Osteocyte (in vitro differentiated cells): Measurements from ENCODE around the gene BSPRY. TPM values are rescaled to one million over a fixed set of nuclear protein-coding genes. Genes with fewer than 3 reads are reported as not detected.
A peak's percentile ranks its signal among the peaks of the same experiment; 100 is the strongest.

Source experiments
- DNase-seq: peaks from one replicate; pipeline ENCODE4 v3.0.0; 2021; ENCODE audit warnings: mixed read lengths; ENCODE audit not compliant: unreplicated experiment; ENCODE audit errors: extremely low spot score
- H3K27ac Mint-ChIP-seq: one replicate; pipeline ENCODE4 v1.8.0; 2021; ENCODE audit warnings: mild to moderate bottlenecking, mixed read lengths; ENCODE audit not compliant: unreplicated experiment
- H3K27me3 Mint-ChIP-seq: one replicate; pipeline ENCODE4 v1.8.0; 2021; ENCODE audit warnings: mixed read lengths; ENCODE audit not compliant: unreplicated experiment
- H3K36me3 Mint-ChIP-seq: one replicate; pipeline ENCODE4 v1.8.0; 2021; ENCODE audit warnings: mixed read lengths; ENCODE audit not compliant: unreplicated experiment
- H3K4me1 Mint-ChIP-seq: one replicate; pipeline ENCODE4 v1.8.0; 2021; ENCODE audit warnings: mixed read lengths; ENCODE audit not compliant: unreplicated experiment
- H3K4me3 Mint-ChIP-seq: one replicate; pipeline ENCODE4 v1.8.0; 2021; ENCODE audit warnings: mild to moderate bottlenecking, moderate library complexity, mixed read lengths; ENCODE audit not compliant: unreplicated experiment
- H3K9me3 Mint-ChIP-seq: one replicate; pipeline ENCODE4 v1.8.0; 2021; ENCODE audit warnings: mixed read lengths; ENCODE audit not compliant: unreplicated experiment
- total RNA-seq: library from RNA; stranded (reverse); gene quantifications from 2 replicates; pipeline ENCODE4 v1.2.1, GENCODE V29; 2021
- TF ChIP-seq, protein P1 (sequence below): fragments of 200-600 bp; sonication (generic); IDR thresholded peaks from 2 replicates; pipeline ENCODE4 v1.5.0; 2021; ENCODE audit warnings: antibody characterized with exemption, mild to moderate bottlenecking, moderate library complexity

Gene BSPRY
- total RNA-seq, 1 donor from 2014 or later, result not detected

DNA sequence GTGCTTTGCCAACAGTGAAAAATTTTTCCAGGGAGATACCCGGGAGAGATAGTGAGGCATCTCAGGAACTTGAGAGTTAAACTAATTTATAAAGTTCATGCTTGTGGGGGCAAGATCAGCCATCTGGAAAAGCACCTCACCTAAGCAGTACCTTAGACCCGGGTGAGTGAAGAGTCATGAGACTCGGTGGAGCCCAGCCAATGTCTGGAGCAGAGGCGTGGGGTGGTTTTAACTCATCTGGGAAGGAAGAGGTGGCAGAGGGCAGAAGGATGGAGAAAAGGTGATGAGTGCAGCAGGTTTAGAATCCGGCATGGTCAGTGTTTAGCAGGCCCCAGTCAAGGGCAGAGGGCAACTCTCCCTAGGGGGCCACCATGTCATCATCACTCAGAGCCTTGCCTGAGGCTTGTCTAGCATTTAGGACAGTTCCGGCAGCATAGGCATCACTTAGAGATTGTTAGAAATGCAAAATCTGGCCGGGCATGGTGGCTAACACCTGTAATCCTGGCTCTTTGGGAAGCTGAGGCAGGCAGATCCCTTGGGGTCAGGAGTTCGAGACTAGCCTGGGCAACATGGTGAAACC, 41.9 kb upstream of the BSPRY start:
- DNase-seq, result no peak
- TF ChIP-seq, protein P1, sequence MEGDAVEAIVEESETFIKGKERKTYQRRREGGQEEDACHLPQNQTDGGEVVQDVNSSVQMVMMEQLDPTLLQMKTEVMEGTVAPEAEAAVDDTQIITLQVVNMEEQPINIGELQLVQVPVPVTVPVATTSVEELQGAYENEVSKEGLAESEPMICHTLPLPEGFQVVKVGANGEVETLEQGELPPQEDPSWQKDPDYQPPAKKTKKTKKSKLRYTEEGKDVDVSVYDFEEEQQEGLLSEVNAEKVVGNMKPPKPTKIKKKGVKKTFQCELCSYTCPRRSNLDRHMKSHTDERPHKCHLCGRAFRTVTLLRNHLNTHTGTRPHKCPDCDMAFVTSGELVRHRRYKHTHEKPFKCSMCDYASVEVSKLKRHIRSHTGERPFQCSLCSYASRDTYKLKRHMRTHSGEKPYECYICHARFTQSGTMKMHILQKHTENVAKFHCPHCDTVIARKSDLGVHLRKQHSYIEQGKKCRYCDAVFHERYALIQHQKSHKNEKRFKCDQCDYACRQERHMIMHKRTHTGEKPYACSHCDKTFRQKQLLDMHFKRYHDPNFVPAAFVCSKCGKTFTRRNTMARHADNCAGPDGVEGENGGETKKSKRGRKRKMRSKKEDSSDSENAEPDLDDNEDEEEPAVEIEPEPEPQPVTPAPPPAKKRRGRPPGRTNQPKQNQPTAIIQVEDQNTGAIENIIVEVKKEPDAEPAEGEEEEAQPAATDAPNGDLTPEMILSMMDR, result no peak
- Mint-ChIP-seq H3K4me1 (no peaks in the 10 kb centered on the region), H3K36me3 (no peaks in the 10 kb centered on the region), H3K9me3 (no peaks in the 10 kb centered on the region), H3K27ac (no peak overlapping the region), H3K4me3 (no peak overlapping the region), H3K27me3 (peaks cover 14% of the 10 kb centered on the region)

DNA sequence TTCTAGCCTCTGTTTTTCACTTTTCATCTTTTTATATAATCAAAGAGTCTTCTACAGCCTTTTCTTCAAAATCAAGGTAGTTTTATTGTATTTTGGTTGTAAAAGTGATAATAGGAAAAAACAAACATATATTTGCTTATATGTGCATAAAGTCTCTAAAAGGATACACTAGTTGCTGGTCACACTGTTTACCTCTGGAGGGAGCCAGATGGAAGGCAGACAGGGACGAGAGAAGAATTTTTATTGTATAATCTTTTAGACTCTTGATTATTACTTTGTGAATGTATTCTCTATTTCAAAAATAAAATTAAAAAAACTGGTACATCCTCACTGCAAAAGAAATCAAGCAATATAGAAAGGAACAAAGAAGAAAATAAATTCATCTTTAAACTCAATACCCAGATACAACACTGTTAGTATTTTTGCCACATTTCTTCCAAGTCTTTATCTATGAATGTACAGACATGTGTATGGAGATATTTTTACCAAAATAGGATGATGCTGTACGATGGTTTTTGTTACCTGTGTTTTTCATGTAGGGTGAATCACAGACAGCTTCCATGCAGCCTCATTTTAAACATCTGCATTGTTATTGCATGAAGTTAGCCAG, 40.0 kb upstream of the BSPRY start:
- H3K36me3 Mint-ChIP-seq, result no peaks in the 10 kb centered on the region
- H3K4me1 Mint-ChIP-seq, result no peaks in the 10 kb centered on the region
- TF ChIP-seq, protein P1, result peak; percentile 78
- H3K9me3 Mint-ChIP-seq, result no peaks in the 10 kb centered on the region
- peaks cover 14% of the 10 kb centered on the region for H3K27me3 Mint-ChIP-seq
- no peak overlapping the region for H3K4me3 Mint-ChIP-seq
- H3K27ac Mint-ChIP-seq, result no peak overlapping the region
- no peak for DNase-seq

DNA sequence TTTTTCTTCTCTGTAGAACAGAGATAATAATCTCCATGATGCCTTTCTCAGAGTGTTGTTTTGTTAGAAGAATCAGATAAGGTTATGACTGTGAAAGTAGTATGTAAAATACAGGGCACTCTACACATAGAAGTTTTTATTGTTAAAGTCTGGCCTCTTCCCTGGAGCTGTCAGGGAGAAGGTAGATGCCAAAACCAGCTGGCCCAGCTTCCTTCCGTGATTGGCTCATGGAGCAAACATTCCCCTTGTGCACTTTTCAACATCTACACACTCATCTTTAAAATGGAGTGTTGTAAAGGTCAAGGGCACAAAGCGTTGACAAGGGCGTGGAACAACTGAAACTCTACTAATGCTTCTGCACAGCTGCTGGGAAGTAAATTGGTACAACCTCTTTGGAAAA, 38.8 kb upstream of the BSPRY start:
- no peak for DNase-seq
- Mint-ChIP-seq H3K36me3 (no peaks in the 10 kb centered on the region), H3K4me1 (no peaks in the 10 kb centered on the region), H3K27ac (no peak overlapping the region), H3K27me3 (peaks cover 12% of the 10 kb centered on the region), H3K4me3 (no peak overlapping the region), H3K9me3 (no peaks in the 10 kb centered on the region)
- TF ChIP-seq, protein P1, result no peak

DNA sequence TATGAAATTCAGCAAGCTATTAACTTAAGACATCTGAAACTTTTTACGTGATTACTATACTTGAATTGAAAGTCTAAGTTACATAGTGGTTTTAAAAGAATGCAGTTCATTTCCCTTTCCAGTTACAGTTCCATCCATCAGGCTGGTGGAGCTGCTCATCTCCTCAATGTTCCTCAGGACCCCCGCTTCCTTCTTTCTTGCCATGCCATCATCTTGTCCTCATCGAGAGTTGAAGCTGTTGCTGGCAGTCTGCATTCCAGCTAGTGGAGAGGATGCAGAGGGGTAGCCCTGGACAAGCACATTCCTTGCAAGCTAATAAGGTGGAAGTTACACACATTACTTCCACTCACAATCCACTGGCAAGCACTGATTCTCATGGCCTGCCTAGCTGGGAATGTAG, 37.4 kb upstream of the BSPRY start:
- DNase-seq, result no peak
- no peaks in the 10 kb centered on the region for H3K9me3 Mint-ChIP-seq
- no peak overlapping the region for H3K27ac Mint-ChIP-seq
- H3K4me1 Mint-ChIP-seq, result no peaks in the 10 kb centered on the region
- H3K4me3 Mint-ChIP-seq, result no peak overlapping the region
- TF ChIP-seq, protein P1, result no peak
- no peaks in the 10 kb centered on the region for H3K36me3 Mint-ChIP-seq
- peaks cover 10% of the 10 kb centered on the region for H3K27me3 Mint-ChIP-seq

DNA sequence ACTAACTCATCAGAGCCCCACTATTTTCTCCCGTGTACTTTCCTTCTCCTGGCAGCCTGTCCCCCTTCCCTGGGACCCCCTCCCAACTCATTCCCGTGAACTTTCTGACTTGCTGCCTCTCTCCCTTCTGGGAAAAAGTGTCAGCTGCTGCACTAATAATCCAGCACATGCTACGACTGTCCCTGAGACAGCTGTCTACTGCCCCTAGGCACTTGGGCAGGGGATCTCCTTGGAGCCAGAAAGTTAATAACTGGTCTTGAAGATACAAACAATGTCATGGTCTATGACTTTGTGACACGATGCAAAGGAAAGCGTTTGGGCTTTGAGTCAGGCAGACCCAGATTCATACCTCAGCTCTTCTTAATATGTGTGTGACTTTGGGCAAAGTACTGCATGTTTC, 36.1 kb upstream of the BSPRY start:
- Mint-ChIP-seq H3K4me1 (no peaks in the 10 kb centered on the region), H3K9me3 (no peaks in the 10 kb centered on the region), H3K36me3 (peaks cover 2% of the 10 kb centered on the region), H3K27me3 (peaks cover 14% of the 10 kb centered on the region), H3K27ac (no peak overlapping the region), H3K4me3 (no peak overlapping the region)
- TF ChIP-seq, protein P1, result no peak
- DNase-seq, result no peak
